Brain microvascular endothelial cell (primary cell): ENCODE data around the gene WSB2.
"Not testable (repeated sequence)": the region's sequence is repeated elsewhere in the genome, so short reads cannot be mapped to it uniquely, and the experiment has no call there.

ENCODE experiments used
- DNase-seq: peaks from one replicate; pipeline ENCODE4 v3.0.0-alpha.2; 2020
- H3K27ac ChIP-seq: fragments of 250-450 bp; sonication (Bioruptor Pico); 2 replicates; pipeline ENCODE4 v1.5.1; 2020; ENCODE audit warnings: mild to moderate bottlenecking, moderate library complexity
- H3K27me3 ChIP-seq: fragments of 250-450 bp; sonication (Bioruptor Pico); replicated peaks from 2 replicates; pipeline ENCODE4 v1.5.1; 2020; ENCODE audit warnings: mild to moderate bottlenecking
- H3K36me3 ChIP-seq: fragments of 250-450 bp; sonication (Bioruptor Pico); replicated peaks from 2 replicates; pipeline ENCODE4 v1.5.1; 2020; ENCODE audit warnings: mild to moderate bottlenecking
- H3K4me3 ChIP-seq: 2 replicates; pipeline ENCODE4 v1.5.1; 2011; ENCODE audit warnings: low read depth, mild to moderate bottlenecking, control low read depth, low read length, moderate library complexity
- CTCF ChIP-seq: IDR thresholded peaks from 2 replicates; pipeline ENCODE4 v1.5.1; 2011; ENCODE audit warnings: low read depth, mild to moderate bottlenecking, moderate library complexity, low read length, control low read depth, inconsistent platforms; ENCODE audit errors: missing control alignments
- in situ Hi-C: cut with HindIII; loops from 2 replicates; pipeline ENCODE4 v1.10.0; 2017; ENCODE audit warnings: low sequenced_read_pairs, low pct_ligation_motif_present

Gene WSB2

GRCh38 chr12:118029166-118029565, 31.8 kb downstream of the WSB2 start:
- Histone ChIP-seq H3K27ac (no peak overlapping the region), H3K27me3 (no peaks in the 10 kb centered on the region), H3K36me3 (peaks cover 36% of the 10 kb centered on the region), H3K4me3 (no peak overlapping the region)
- DNase-seq: no peak
- in situ Hi-C loops: no loop called here
- no peak for TF ChIP-seq CTCF

GRCh38 chr12:118025168-118025567, 35.8 kb downstream of the WSB2 start:
- peaks cover 17% of the 10 kb centered on the region for H3K36me3 ChIP-seq

GRCh38 chr12:118023301-118023860, 37.6 kb downstream of the WSB2 start:
- in situ Hi-C loops: no loop called here
- Histone ChIP-seq H3K27ac (no peak overlapping the region), H3K27me3 (no peaks in the 10 kb centered on the region), H3K36me3 (peaks cover 11% of the 10 kb centered on the region), H3K4me3 (no peak overlapping the region)
- TF ChIP-seq CTCF: no peak
- no peak for DNase-seq

More at GRCh38 chr12:118025168-118025567, 35.8 kb downstream of the WSB2 start:
- Histone ChIP-seq H3K27me3 (no peaks in the 10 kb centered on the region), H3K4me3 (no peak overlapping the region), H3K27ac (no peak overlapping the region)
- no peak for DNase-seq
- no peak for TF ChIP-seq CTCF
- in situ Hi-C loops: no loop called here

GRCh38 chr12:118022728-118023109, 38.3 kb downstream of the WSB2 start:
- in situ Hi-C loops: no loop called here
- no peak for TF ChIP-seq CTCF
- Histone ChIP-seq H3K27ac (no peak overlapping the region), H3K36me3 (peaks cover 11% of the 10 kb centered on the region), H3K4me3 (no peak overlapping the region), H3K27me3 (no peaks in the 10 kb centered on the region)
- no peak for DNase-seq

- H3K4me3 ChIP-seq, in situ Hi-C loops, H3K27ac ChIP-seq, H3K27me3 ChIP-seq, H3K36me3 ChIP-seq, DNase-seq: not testable (repeated sequence)
Observed at GRCh38 chr12:118022097-118022727, 38.8 kb downstream of the WSB2 start.

GRCh38 chr12:118020036-118020435, 40.9 kb downstream of the WSB2 start:
- no peak for DNase-seq
- in situ Hi-C loops: no loop called here
- peaks cover 2% of the 10 kb centered on the region for H3K36me3 ChIP-seq
- TF ChIP-seq CTCF: no peak
- no peaks in the 10 kb centered on the region for H3K27me3 ChIP-seq
- no peak overlapping the region for H3K27ac ChIP-seq
- no peak overlapping the region for H3K4me3 ChIP-seq
